HepG2 (cell line): Measurements from ENCODE around the gene XPR1. TPM values are rescaled to one million over a fixed set of nuclear protein-coding genes. Genes with fewer than 3 reads are reported as not detected.

ENCODE experiments used
- AHR ChIP-seq: IDR thresholded peaks from 2 replicates; pipeline ENCODE4 v1.6.1; 2018; ENCODE audit warnings: missing genetic modification reagents, missing compliant biosample characterization
- AKAP8 ChIP-seq: sonication (generic); formaldehyde crosslinking; IDR thresholded peaks from 2 replicates; pipeline ENCODE4 v1.5.1; 2020; ENCODE audit warnings: mild to moderate bottlenecking, missing genetic modification reagents
- ELF3 ChIP-seq: IDR thresholded peaks from 2 replicates; pipeline ENCODE4 v1.6.1; 2016; ENCODE audit warnings: missing genetic modification reagents, missing compliant biosample characterization
- FOXC1 ChIP-seq: sonication (generic); formaldehyde crosslinking; IDR thresholded peaks from 2 replicates; pipeline ENCODE4 v1.8.0; 2022; ENCODE audit warnings: mild to moderate bottlenecking, missing genetic modification reagents, borderline replicate concordance
- HDAC6 ChIP-seq: fragments of 200-600 bp; sonication (generic); IDR thresholded peaks from 2 replicates; pipeline ENCODE4 v1.7.0; 2017; ENCODE audit warnings: mild to moderate bottlenecking, antibody characterized with exemption, low read length, low read depth
- HMGA1 ChIP-seq: sonication (generic); formaldehyde crosslinking; conservative IDR thresholded peaks from 2 replicates; pipeline ENCODE4 v1.4.0; 2020; ENCODE audit warnings: missing genetic modification reagents
- NR3C1 ChIP-seq: sonication (generic); formaldehyde crosslinking; IDR thresholded peaks from 2 replicates; pipeline ENCODE4 v1.4.0; 2020; ENCODE audit warnings: missing genetic modification reagents
- PAX8 ChIP-seq: sonication (generic); formaldehyde crosslinking; IDR thresholded peaks from 2 replicates; pipeline ENCODE4 v1.8.0; 2022; ENCODE audit warnings: mild to moderate bottlenecking, missing genetic modification reagents, borderline replicate concordance
- POGK ChIP-seq: sonication (generic); formaldehyde crosslinking; conservative IDR thresholded peaks from 2 replicates; pipeline ENCODE4 v1.8.0; 2022; ENCODE audit warnings: mild to moderate bottlenecking, moderate library complexity, missing genetic modification reagents
- RELA ChIP-seq: sonication (generic); formaldehyde crosslinking; IDR thresholded peaks from 2 replicates; pipeline ENCODE4 v1.4.0; 2020; ENCODE audit warnings: missing genetic modification reagents
- SALL2 ChIP-seq: sonication (generic); formaldehyde crosslinking; IDR thresholded peaks from 2 replicates; pipeline ENCODE4 v1.8.1; 2023; ENCODE audit warnings: mild to moderate bottlenecking, missing genetic modification reagents, inconsistent platforms
- SP140L ChIP-seq: sonication (generic); formaldehyde crosslinking; IDR thresholded peaks from 2 replicates; pipeline ENCODE4 v1.4.0; 2020; ENCODE audit warnings: missing genetic modification reagents, borderline replicate concordance
- ZBTB26 ChIP-seq: IDR thresholded peaks from 2 replicates; pipeline ENCODE4 v1.6.1; 2016; ENCODE audit warnings: missing compliant biosample characterization, missing genetic modification reagents, borderline replicate concordance
- ZBTB8A ChIP-seq: sonication (generic); formaldehyde crosslinking; IDR thresholded peaks from 2 replicates; pipeline ENCODE4 v1.4.0; 2020; ENCODE audit warnings: mild to moderate bottlenecking, low read depth, missing genetic modification reagents, borderline replicate concordance
- ZNF331 ChIP-seq: sonication (generic); formaldehyde crosslinking; IDR thresholded peaks from 2 replicates; pipeline ENCODE4 v1.4.0; 2020; ENCODE audit warnings: missing genetic modification reagents
- ZNF33A ChIP-seq: sonication (generic); formaldehyde crosslinking; IDR thresholded peaks from 2 replicates; pipeline ENCODE4 v1.5.1; 2020; ENCODE audit warnings: missing genetic modification reagents, mild to moderate bottlenecking, moderate library complexity, borderline replicate concordance
- ZNF44 ChIP-seq: sonication (generic); formaldehyde crosslinking; IDR thresholded peaks from 2 replicates; pipeline ENCODE4 v1.5.1; 2020; ENCODE audit warnings: mild to moderate bottlenecking, missing genetic modification reagents
- ZSCAN21 ChIP-seq: sonication (generic); formaldehyde crosslinking; IDR thresholded peaks from 2 replicates; pipeline ENCODE4 v1.8.0; 2022; ENCODE audit warnings: mild to moderate bottlenecking, missing genetic modification reagents, moderate library complexity, borderline replicate concordance
- ZSCAN25 ChIP-seq: sonication (generic); formaldehyde crosslinking; IDR thresholded peaks from 2 replicates; pipeline ENCODE4 v1.8.0; 2022; ENCODE audit warnings: mild to moderate bottlenecking, missing genetic modification reagents
- polyA plus RNA-seq, 8 experiments: library from polyadenylated mRNA; depleted of rRNA in 3 of 8; stranded (reverse) in 7 of 8; unstranded in 1 of 8; fragments of >200 nt; fragmentation: Illumina TruSeq in 4 of 8; extraction: Trizol in 4 of 8; gene quantifications; 2 replicates each; pipeline versions ENCODE4 v1.2.1 to v1.2.3, GENCODE V29; 2011 to 2016; ENCODE audit warnings: low read depth in 4 of 8, missing spikeins in 1 of 8, mixed read lengths in 1 of 8; ENCODE audit not compliant: insufficient read depth in 1 of 8
- total RNA-seq, 5 experiments: library from RNA; depleted of rRNA; stranded (reverse); fragments of >200 nt; fragmentation: Illumina TruSeq; extraction: Trizol; gene quantifications; 2 replicates each; pipeline ENCODE4 v1.2.3, GENCODE V29; 2016; ENCODE audit warnings: low read depth in 1 of 5
- TF ChIP-seq, protein P1 (sequence below): sonication (generic); formaldehyde crosslinking; IDR thresholded peaks from 2 replicates; pipeline ENCODE4 v1.8.0; 2022; ENCODE audit warnings: missing genetic modification reagents, mild to moderate bottlenecking, moderate library complexity, borderline replicate concordance
- TF ChIP-seq, protein P2 (sequence below): sonication (generic); formaldehyde crosslinking; IDR thresholded peaks from 2 replicates; pipeline ENCODE4 v1.4.0; 2020; ENCODE audit warnings: low read depth, mild to moderate bottlenecking, missing genetic modification reagents
- TF ChIP-seq, protein P3 (sequence below): sonication (generic); formaldehyde crosslinking; IDR thresholded peaks from 2 replicates; pipeline ENCODE4 v1.8.0; 2022; ENCODE audit warnings: mild to moderate bottlenecking, missing genetic modification reagents, moderate library complexity
- TF ChIP-seq, protein P4 (sequence below): IDR thresholded peaks from 2 replicates; pipeline ENCODE4 v1.6.1; 2016; ENCODE audit warnings: mild to moderate bottlenecking, missing biosample characterization, missing genetic modification reagents

The XPR1 gene
- total and polyA plus RNA-seq, 2 of the 13 experiments (the other 11 are each of a cell fraction or from before 2014, with no cell fraction given): 22.3 to 23.6 TPM

- TF ChIP-seq FOXC1: no peak
- no peak for TF ChIP-seq ZSCAN25 (CRISPR knock-in tag)
- TF ChIP-seq, protein P1, sequence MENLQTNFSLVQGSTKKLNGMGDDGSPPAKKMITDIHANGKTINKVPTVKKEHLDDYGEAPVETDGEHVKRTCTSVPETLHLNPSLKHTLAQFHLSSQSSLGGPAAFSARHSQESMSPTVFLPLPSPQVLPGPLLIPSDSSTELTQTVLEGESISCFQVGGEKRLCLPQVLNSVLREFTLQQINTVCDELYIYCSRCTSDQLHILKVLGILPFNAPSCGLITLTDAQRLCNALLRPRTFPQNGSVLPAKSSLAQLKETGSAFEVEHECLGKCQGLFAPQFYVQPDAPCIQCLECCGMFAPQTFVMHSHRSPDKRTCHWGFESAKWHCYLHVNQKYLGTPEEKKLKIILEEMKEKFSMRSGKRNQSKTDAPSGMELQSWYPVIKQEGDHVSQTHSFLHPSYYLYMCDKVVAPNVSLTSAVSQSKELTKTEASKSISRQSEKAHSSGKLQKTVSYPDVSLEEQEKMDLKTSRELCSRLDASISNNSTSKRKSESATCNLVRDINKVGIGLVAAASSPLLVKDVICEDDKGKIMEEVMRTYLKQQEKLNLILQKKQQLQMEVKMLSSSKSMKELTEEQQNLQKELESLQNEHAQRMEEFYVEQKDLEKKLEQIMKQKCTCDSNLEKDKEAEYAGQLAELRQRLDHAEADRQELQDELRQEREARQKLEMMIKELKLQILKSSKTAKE (CRISPR knock-in tag): no peak
- TF ChIP-seq, protein P2, sequence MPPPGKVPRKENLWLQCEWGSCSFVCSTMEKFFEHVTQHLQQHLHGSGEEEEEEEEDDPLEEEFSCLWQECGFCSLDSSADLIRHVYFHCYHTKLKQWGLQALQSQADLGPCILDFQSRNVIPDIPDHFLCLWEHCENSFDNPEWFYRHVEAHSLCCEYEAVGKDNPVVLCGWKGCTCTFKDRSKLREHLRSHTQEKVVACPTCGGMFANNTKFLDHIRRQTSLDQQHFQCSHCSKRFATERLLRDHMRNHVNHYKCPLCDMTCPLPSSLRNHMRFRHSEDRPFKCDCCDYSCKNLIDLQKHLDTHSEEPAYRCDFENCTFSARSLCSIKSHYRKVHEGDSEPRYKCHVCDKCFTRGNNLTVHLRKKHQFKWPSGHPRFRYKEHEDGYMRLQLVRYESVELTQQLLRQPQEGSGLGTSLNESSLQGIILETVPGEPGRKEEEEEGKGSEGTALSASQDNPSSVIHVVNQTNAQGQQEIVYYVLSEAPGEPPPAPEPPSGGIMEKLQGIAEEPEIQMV (CRISPR knock-in tag): no peak
- TF ChIP-seq, protein P3, sequence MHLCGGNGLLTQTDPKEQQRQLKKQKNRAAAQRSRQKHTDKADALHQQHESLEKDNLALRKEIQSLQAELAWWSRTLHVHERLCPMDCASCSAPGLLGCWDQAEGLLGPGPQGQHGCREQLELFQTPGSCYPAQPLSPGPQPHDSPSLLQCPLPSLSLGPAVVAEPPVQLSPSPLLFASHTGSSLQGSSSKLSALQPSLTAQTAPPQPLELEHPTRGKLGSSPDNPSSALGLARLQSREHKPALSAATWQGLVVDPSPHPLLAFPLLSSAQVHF (CRISPR knock-in tag): no peak
- no peak for TF ChIP-seq POGK
- no peak for TF ChIP-seq PAX8
- TF ChIP-seq AKAP8 (CRISPR knock-in tag): no peak
- no peak for TF ChIP-seq SALL2 (CRISPR knock-in tag)
- TF ChIP-seq ZNF331 (CRISPR knock-in tag): no peak
- TF ChIP-seq, protein P4, sequence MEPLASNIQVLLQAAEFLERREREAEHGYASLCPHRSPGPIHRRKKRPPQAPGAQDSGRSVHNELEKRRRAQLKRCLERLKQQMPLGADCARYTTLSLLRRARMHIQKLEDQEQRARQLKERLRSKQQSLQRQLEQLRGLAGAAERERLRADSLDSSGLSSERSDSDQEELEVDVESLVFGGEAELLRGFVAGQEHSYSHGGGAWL (CRISPR knock-in tag): no peak
- TF ChIP-seq RELA (CRISPR knock-in tag): no peak
- peak; percentile 21; the same call in 1 of the 2 replicates for TF ChIP-seq ELF3
- TF ChIP-seq ZSCAN21 (CRISPR knock-in tag): no peak
- no peak for TF ChIP-seq HDAC6
- no peak for TF ChIP-seq HMGA1 (CRISPR knock-in tag)
- no peak for TF ChIP-seq SP140L (CRISPR knock-in tag)
- no peak for TF ChIP-seq ZBTB26 (CRISPR knock-in tag)
- no peak for TF ChIP-seq NR3C1 (CRISPR knock-in tag)
- TF ChIP-seq ZBTB8A: no peak
- TF ChIP-seq ZNF44 (CRISPR knock-in tag): no peak
- no peak for TF ChIP-seq AHR
- no peak for TF ChIP-seq ZNF33A (CRISPR knock-in tag)
Observed at GRCh38 chr1:180586671-180587155, 45.1 kb upstream of the XPR1 start (continued).
